H1 (cell line): ENCODE measurements around the gene CHSY3.

Experiments
- BACH1 ChIP-seq: IDR thresholded peaks from 2 replicates; pipeline ENCODE4 v1.6.1; 2012; ENCODE audit warnings: low read length, improper control_type of control experiment
- CTCF ChIP-seq, 3 experiments: IDR thresholded peaks; 1 replicate in 2 of 3; 2 replicates in 1 of 3; pipeline versions ENCODE4 v1.5.1 to v1.6.1; 2011; ENCODE audit warnings: low read length in 3 of 3, mild to moderate bottlenecking in 3 of 3, inconsistent platforms in 2 of 3, low read depth in 1 of 3, moderate library complexity in 1 of 3; ENCODE audit not compliant: insufficient read depth in 1 of 3; ENCODE audit errors: control extremely low read depth in 1 of 3
- EZH2 ChIP-seq: fragments of 200-600 bp; sonication (generic); IDR thresholded peaks from 2 replicates; pipeline ENCODE4 v1.7.1; 2012; ENCODE audit warnings: low read depth, mild to moderate bottlenecking, moderate library complexity, low read length, inconsistent platforms; ENCODE audit not compliant: severe bottlenecking
- JUN ChIP-seq: IDR thresholded peaks from 2 replicates; pipeline ENCODE4 v1.6.1; 2011; ENCODE audit warnings: low read depth, mild to moderate bottlenecking, improper control_type of control experiment, low read length
- SIRT6 ChIP-seq: IDR thresholded peaks from one replicate; pipeline ENCODE4 v1.7.1; 2012; ENCODE audit warnings: low read length, inconsistent platforms
- TAF1 ChIP-seq: IDR thresholded peaks from 2 replicates; pipeline ENCODE4 v1.6.1; 2011; ENCODE audit warnings: mild to moderate bottlenecking, low read depth, low read length
- TF ChIP-seq, protein P1 (sequence below): IDR thresholded peaks from 2 replicates; pipeline ENCODE4 v1.6.1; 2012; ENCODE audit warnings: inconsistent platforms
- TF ChIP-seq, protein P2 (sequence below): IDR thresholded peaks from 2 replicates; pipeline ENCODE4 v1.6.1; 2011; ENCODE audit warnings: low read depth, mild to moderate bottlenecking, low read length; ENCODE audit not compliant: insufficient read depth

DNA sequence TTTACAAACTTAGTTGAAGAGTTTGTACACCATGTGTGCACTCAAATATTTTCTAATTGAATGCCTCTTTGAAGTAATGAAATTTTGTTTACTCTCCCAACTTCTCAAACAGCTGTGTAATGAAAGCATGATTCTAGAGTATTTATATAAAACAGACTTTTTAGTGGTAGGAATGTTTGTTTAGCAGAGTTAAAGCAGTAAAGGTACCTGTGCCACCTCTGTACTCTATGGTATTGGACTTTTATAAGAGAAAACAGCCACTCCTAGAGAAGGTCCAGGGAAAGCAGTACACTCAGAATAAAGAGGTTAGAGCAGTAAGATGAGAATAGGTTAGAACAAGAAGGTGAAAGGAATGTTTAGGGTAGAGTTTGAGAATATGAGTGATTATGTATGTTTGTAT is 163.1 kb downstream of the CHSY3 start:
- TF ChIP-seq CTCF (IDR thresholded peaks at IDR 0.05; ENCODE audit: control extremely low read depth in 1 of 3, insufficient read depth in 1 of 3, low read depth in 1 of 3, low read length in 3 of 3) (no peak), BACH1 (no peak), TAF1 (no peak), JUN (no peak), EZH2 (no peak), SIRT6 (no peak)
- TF ChIP-seq, protein P1, sequence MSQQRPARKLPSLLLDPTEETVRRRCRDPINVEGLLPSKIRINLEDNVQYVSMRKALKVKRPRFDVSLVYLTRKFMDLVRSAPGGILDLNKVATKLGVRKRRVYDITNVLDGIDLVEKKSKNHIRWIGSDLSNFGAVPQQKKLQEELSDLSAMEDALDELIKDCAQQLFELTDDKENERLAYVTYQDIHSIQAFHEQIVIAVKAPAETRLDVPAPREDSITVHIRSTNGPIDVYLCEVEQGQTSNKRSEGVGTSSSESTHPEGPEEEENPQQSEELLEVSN = no peak
- TF ChIP-seq, protein P2, sequence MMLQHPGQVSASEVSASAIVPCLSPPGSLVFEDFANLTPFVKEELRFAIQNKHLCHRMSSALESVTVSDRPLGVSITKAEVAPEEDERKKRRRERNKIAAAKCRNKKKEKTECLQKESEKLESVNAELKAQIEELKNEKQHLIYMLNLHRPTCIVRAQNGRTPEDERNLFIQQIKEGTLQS = no peak
